ENCODE results near the gene PCDHB16.

DNA sequence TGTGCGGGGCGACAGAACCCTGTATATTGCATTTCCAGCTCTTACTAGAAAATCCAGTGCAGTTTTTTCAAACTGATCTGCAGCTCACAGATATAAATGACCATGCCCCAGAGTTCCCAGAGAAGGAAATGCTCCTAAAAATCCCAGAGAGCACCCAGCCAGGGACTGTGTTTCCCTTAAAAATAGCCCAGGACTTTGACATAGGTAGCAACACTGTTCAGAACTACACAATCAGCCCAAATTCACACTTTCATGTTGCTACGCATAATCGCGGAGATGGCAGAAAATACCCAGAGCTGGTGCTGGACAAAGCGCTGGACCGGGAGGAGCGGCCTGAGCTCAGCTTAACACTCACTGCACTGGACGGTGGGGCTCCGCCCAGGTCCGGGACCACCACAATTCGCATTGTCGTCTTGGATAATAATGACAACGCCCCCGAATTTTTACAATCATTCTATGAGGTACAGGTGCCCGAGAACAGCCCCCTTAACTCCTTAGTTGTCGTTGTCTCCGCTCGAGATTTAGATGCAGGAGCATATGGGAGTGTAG lies 46.4 kb upstream of the PCDHB16 start:
- TF ChIP-seq POLR2A (IDR thresholded peaks at IDR 0.05) (no peak), POLR2AphosphoS5 (IDR thresholded peaks at IDR 0.05) (no peak)
- TF ChIP-seq, protein P1, sequence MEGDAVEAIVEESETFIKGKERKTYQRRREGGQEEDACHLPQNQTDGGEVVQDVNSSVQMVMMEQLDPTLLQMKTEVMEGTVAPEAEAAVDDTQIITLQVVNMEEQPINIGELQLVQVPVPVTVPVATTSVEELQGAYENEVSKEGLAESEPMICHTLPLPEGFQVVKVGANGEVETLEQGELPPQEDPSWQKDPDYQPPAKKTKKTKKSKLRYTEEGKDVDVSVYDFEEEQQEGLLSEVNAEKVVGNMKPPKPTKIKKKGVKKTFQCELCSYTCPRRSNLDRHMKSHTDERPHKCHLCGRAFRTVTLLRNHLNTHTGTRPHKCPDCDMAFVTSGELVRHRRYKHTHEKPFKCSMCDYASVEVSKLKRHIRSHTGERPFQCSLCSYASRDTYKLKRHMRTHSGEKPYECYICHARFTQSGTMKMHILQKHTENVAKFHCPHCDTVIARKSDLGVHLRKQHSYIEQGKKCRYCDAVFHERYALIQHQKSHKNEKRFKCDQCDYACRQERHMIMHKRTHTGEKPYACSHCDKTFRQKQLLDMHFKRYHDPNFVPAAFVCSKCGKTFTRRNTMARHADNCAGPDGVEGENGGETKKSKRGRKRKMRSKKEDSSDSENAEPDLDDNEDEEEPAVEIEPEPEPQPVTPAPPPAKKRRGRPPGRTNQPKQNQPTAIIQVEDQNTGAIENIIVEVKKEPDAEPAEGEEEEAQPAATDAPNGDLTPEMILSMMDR (IDR thresholded peaks at IDR 0.05 in 8 of 11, conservative IDR thresholded peaks at IDR 0.05 in 3 of 11) = no peak

Measured in spleen (tissue), 7 donors.